Smooth muscle cell (in vitro differentiated cells): Measurements from ENCODE around the gene CYP4A11. TPM values are rescaled to one million over a fixed set of nuclear protein-coding genes. Genes with fewer than 3 reads are reported as not detected.
"Not testable (repeated sequence)": the region's sequence is repeated elsewhere in the genome, so short reads cannot be mapped to it uniquely, and the experiment has no call there.

ENCODE experiments used
- DNase-seq: peaks from one replicate; lab custom pipeline; 2025; ENCODE audit not compliant: unreplicated experiment; lab: John Stamatoyannopoulos, UW
- H2AFZ ChIP-seq: fragments of 200-600 bp; sonication (generic); 2 replicates; pipeline ENCODE4 v1.6.0; 2016; ENCODE audit warnings: antibody characterized with exemption, low read depth, mild to moderate bottlenecking
- H3F3A ChIP-seq: fragments of 200-600 bp; sonication (generic); 2 replicates; pipeline ENCODE4 v1.6.0; 2017; ENCODE audit warnings: antibody characterized with exemption, low read depth
- H3K27ac ChIP-seq: fragments of 200-600 bp; sonication (generic); 2 replicates; pipeline ENCODE4 v1.5.1; 2016; ENCODE audit warnings: low read depth, mild to moderate bottlenecking
- H3K27me3 ChIP-seq: fragments of 200-600 bp; sonication (generic); 2 replicates; pipeline ENCODE4 v1.6.1; 2016; ENCODE audit warnings: low read depth, mild to moderate bottlenecking
- H3K36me3 ChIP-seq: fragments of 200-600 bp; sonication (generic); 2 replicates; pipeline ENCODE4 v1.5.1; 2016; ENCODE audit warnings: low read depth
- H3K4me1 ChIP-seq: fragments of 200-600 bp; sonication (generic); 2 replicates; pipeline ENCODE4 v1.5.1; 2016; ENCODE audit warnings: low read depth
- H3K4me2 ChIP-seq: fragments of 200-600 bp; sonication (generic); 2 replicates; pipeline ENCODE4 v1.6.0; 2016; ENCODE audit warnings: mild to moderate bottlenecking
- H3K4me3 ChIP-seq: fragments of 200-600 bp; sonication (generic); 2 replicates; pipeline ENCODE4 v1.5.1; 2016; ENCODE audit warnings: mild to moderate bottlenecking
- H3K79me2 ChIP-seq: fragments of 200-600 bp; sonication (generic); 2 replicates; pipeline ENCODE4 v1.6.0; 2016; ENCODE audit warnings: low read depth, mild to moderate bottlenecking
- H3K9ac ChIP-seq: fragments of 200-600 bp; sonication (generic); 2 replicates; pipeline ENCODE4 v1.6.0; 2016; ENCODE audit warnings: low read depth
- H3K9me3 ChIP-seq: fragments of 200-600 bp; sonication (generic); replicated peaks from 2 replicates; pipeline ENCODE4 v1.5.1; 2016; ENCODE audit warnings: low read depth
- H4K20me1 ChIP-seq: fragments of 200-600 bp; sonication (generic); 2 replicates; pipeline ENCODE4 v1.6.0; 2016; ENCODE audit warnings: low read depth
- WGBS: methylation state at CpG from one replicate; pipeline ENCODE4 v1.1.7; 2016; ENCODE audit warnings: low lambda C conversion rate; 5-methylcytosine and 5-hydroxymethylcytosine counted together
- polyA plus RNA-seq: library from polyadenylated mRNA; unstranded; fragments of >200 nt; fragmentation: Nextera tagmentation; extraction: Ambion mirVana; gene quantifications from 2 replicates; pipeline ENCODE4 v1.2.1, GENCODE V29; 2016
- total RNA-seq: library from RNA; depleted of rRNA; stranded (reverse); fragments of >200 nt; gene quantifications from 2 replicates; pipeline ENCODE4 v1.2.3, GENCODE V29; 2014
- TF ChIP-seq, protein P1 (sequence below): fragments of 200-600 bp; sonication (generic); IDR thresholded peaks from 2 replicates; pipeline ENCODE4 v1.5.1; 2017; ENCODE audit warnings: borderline replicate concordance, mild to moderate bottlenecking, antibody characterized with exemption; ENCODE audit not compliant: insufficient read depth, poor library complexity, severe bottlenecking

The CYP4A11 gene, protein sequence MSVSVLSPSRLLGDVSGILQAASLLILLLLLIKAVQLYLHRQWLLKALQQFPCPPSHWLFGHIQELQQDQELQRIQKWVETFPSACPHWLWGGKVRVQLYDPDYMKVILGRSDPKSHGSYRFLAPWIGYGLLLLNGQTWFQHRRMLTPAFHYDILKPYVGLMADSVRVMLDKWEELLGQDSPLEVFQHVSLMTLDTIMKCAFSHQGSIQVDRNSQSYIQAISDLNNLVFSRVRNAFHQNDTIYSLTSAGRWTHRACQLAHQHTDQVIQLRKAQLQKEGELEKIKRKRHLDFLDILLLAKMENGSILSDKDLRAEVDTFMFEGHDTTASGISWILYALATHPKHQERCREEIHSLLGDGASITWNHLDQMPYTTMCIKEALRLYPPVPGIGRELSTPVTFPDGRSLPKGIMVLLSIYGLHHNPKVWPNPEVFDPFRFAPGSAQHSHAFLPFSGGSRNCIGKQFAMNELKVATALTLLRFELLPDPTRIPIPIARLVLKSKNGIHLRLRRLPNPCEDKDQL
- total RNA-seq (not detected in 2 replicates), polyA plus RNA-seq (0.45 TPM in 1 of 2 replicates, not detected in the other)

DNA sequence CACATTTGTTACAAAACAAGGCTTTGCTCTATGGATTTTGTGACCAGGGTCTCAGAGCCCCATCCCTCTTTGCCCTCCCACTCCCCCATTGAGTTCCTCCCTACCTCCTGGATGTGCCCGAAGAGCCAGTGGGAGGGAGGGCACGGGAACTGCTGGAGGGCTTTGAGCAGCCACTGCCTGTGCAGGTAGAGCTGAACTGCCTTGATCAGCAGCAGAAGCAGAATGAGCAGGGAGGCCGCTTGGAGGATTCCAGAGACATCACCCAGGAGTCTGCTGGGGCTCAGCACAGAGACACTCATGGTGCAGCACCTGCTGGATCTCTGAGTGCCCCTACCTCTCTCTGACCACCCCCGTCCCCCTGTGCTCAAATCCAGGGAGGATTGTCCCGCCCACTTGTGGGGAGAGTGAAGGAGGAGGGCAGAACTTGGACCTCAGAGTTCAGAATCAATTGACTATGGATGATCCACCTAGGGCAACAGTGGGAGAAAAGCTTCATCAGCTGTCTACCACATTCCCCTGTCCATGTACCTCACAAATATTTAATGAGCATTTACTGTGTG lies at the start of gene CYP4A11:
Gene CYP4A11, minus strand, starts transcription at position 342 of the 560 bp plus-strand sequence. Its CDS starts 43 bp downstream, at position 299.
- Histone ChIP-seq H3K4me1 (no peaks in the 10 kb centered on the region), H3K36me3 (no peaks in the 10 kb centered on the region), H4K20me1 (no peaks in the 10 kb centered on the region), H3K4me2 (no peak within 1 kb of the TSS), H2AFZ (no peak within 1 kb of the TSS), H3K27ac (no peak within 1 kb of the TSS), H3K4me3 (no peak within 1 kb of the TSS), H3K27me3 (no peaks in the 10 kb centered on the region), H3K79me2 (no peaks in the 10 kb centered on the region), H3F3A (no peaks in the 10 kb centered on the region), H3K9me3 (no peaks in the 10 kb centered on the region), H3K9ac (no peak within 1 kb of the TSS)
- DNase-seq = no peak
- TF ChIP-seq, protein P1, sequence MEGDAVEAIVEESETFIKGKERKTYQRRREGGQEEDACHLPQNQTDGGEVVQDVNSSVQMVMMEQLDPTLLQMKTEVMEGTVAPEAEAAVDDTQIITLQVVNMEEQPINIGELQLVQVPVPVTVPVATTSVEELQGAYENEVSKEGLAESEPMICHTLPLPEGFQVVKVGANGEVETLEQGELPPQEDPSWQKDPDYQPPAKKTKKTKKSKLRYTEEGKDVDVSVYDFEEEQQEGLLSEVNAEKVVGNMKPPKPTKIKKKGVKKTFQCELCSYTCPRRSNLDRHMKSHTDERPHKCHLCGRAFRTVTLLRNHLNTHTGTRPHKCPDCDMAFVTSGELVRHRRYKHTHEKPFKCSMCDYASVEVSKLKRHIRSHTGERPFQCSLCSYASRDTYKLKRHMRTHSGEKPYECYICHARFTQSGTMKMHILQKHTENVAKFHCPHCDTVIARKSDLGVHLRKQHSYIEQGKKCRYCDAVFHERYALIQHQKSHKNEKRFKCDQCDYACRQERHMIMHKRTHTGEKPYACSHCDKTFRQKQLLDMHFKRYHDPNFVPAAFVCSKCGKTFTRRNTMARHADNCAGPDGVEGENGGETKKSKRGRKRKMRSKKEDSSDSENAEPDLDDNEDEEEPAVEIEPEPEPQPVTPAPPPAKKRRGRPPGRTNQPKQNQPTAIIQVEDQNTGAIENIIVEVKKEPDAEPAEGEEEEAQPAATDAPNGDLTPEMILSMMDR = no peak
- WGBS = 88% methylated on average over 3 of the region's 5 CpGs

DNA sequence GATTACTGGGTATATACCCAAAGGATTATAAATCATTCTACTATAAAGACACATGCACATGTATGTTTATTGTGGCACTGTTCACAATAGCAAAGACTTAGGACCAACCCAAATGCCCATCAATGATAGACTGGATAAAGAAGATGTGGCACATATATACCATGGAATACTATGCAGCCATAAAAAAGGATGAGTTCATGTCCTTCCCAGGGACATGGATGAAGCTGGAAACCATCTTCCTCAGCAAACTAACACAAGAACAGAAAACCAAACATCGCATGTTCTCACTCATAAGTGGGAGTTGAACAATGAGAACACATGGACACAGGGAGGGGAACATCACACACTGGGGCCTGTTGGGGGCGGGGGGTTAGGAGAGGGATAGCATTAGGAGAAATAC lies 49.3 kb upstream of the CYP4A11 start:
- not testable (repeated sequence) for H2AFZ ChIP-seq, H3K4me1 ChIP-seq, H3K4me3 ChIP-seq, H3K4me2 ChIP-seq, H3K27ac ChIP-seq, H3K79me2 ChIP-seq, H3F3A ChIP-seq, DNase-seq, H3K36me3 ChIP-seq, H3K9ac ChIP-seq, H4K20me1 ChIP-seq, H3K9me3 ChIP-seq
- H3K27me3 ChIP-seq = peaks cover 27% of the 10 kb centered on the region
- WGBS = 91% methylated on average over 2 of the region's 2 CpGs

DNA sequence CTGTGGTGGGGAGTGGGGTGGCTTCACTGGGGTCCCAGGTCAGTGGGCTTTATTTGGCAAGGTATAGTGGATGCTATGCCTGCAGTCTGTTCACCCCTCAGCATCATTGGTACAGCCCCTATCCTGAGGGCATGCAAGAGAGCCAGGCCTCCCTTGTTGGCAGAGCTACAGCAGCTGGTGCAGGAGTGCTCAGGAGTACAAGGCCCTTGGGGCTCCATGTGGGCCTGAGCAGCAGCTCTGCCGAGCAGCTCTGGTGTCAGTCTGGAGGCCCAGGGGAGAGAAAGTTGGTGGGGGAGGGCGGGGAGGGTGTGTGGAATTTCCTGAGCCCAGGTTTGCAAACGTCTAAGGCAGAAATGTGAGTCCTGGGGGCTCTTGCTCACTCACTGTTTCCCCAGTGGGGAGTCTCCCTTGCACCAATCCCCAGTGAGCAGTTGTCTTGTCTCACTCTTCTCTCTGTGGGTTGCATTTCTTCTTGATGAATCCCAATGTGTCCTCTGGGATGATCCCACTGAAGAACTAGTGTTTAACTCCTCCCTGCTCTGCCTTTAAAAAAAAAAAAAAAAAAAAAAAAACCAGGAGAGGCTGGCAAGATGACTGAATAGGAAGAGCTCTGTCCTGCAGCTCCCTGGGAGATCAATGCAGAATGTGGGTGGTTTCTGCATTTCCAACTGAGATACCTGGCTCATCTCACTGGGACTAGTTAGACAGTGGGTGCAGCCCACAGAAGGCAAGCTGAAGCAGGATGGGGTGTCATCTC lies 42.7 kb upstream of the CYP4A11 start:
- H3K4me2 ChIP-seq = no peak overlapping the region
- no peaks in the 10 kb centered on the region for H3K79me2 ChIP-seq
- no peak overlapping the region for H3K27ac ChIP-seq
- H3K9me3 ChIP-seq = no peaks in the 10 kb centered on the region
- no peak overlapping the region for H3K4me3 ChIP-seq
- no peaks in the 10 kb centered on the region for H4K20me1 ChIP-seq
- H3K4me1 ChIP-seq = no peaks in the 10 kb centered on the region
- TF ChIP-seq, protein P1 = no peak
- H3K9ac ChIP-seq = no peak overlapping the region
- DNase-seq = no peak
- H3K27me3 ChIP-seq = peaks cover 20% of the 10 kb centered on the region
- 34% methylated on average over 3 of the region's 3 CpGs for WGBS
- no peak overlapping the region for H2AFZ ChIP-seq
- H3F3A ChIP-seq = no peaks in the 10 kb centered on the region
- H3K36me3 ChIP-seq = no peaks in the 10 kb centered on the region
